Lung (tissue), 12 donors: Measurements from ENCODE around the gene EMC1. TPM values are rescaled to one million over a fixed set of nuclear protein-coding genes. Genes with fewer than 3 reads are reported as not detected.

ENCODE experiments used
- ATAC-seq: fragments of 200-7000 bp; cut with Tn5 transposase; one replicate; pipeline ENCODE4 v1.9.1; 2020; ENCODE audit warnings: moderate number of reproducible peaks; ENCODE audit not compliant: insufficient read depth, low FRiP score
- DNase-seq, 3 donors: peaks; one replicate each; pipeline ENCODE4 v3.0.0-alpha.2; 2013 to 2017
- H3K27ac ChIP-seq, 2 donors: one replicate each; pipeline ENCODE4 v1.5.1; 2013; ENCODE audit warnings: mild to moderate bottlenecking in 2 of 2, moderate library complexity in 2 of 2, control low read depth in 1 of 2, inconsistent platforms in 1 of 2, low read depth in 1 of 2, low read length in 1 of 2
- H3K27me3 ChIP-seq, 3 donors: one replicate each; pipeline ENCODE4 v1.5.1; 2013; ENCODE audit warnings: low read length in 2 of 3; ENCODE audit not compliant: control insufficient read depth in 3 of 3, insufficient read depth in 3 of 3
- H3K36me3 ChIP-seq, 4 donors: one replicate each; pipeline ENCODE4 v1.5.1; 2013; ENCODE audit warnings: low read length in 4 of 4, mild to moderate bottlenecking in 1 of 4, moderate library complexity in 1 of 4; ENCODE audit not compliant: control insufficient read depth in 4 of 4, insufficient read depth in 4 of 4
- H3K4me1 ChIP-seq, 5 donors: one replicate each; pipeline ENCODE4 v1.5.1; 2013; ENCODE audit warnings: low read length in 5 of 5, mild to moderate bottlenecking in 2 of 5, moderate library complexity in 1 of 5; ENCODE audit not compliant: control insufficient read depth in 5 of 5, insufficient read depth in 5 of 5
- H3K4me3 ChIP-seq: one replicate; pipeline ENCODE4 v1.5.1; 2013; ENCODE audit warnings: mild to moderate bottlenecking, control low read depth, moderate library complexity
- H3K9ac ChIP-seq, 2 donors: one replicate each; pipeline ENCODE4 v1.5.1; 2013; ENCODE audit warnings: low read length in 2 of 2, control low read depth in 1 of 2; ENCODE audit not compliant: insufficient read depth in 1 of 2
- H3K9me3 ChIP-seq, 4 donors: one replicate each; pipeline ENCODE4 v1.5.1; 2013; ENCODE audit warnings: low read length in 3 of 4, mild to moderate bottlenecking in 1 of 4, moderate library complexity in 1 of 4; ENCODE audit not compliant: control insufficient read depth in 4 of 4, insufficient read depth in 3 of 4
- WGBS, 2 donors: extraction: QIAGEN DNeasy Blood & Tissue Kit; methylation state at CpG; one replicate each; pipeline ENCODE4 v1.1.7; 2013; 5-methylcytosine and 5-hydroxymethylcytosine counted together
- polyA plus RNA-seq, 2 donors: library from polyadenylated mRNA; stranded (reverse); fragments of 200-250 nt; gene quantifications; one replicate each; pipeline ENCODE4 v1.2.1, GENCODE V29; 2013
- total RNA-seq, 2 donors: library from RNA; depleted of rRNA in 1 of 2; stranded (reverse); fragments of >200 nt in 1 of 2; gene quantifications; one replicate each; pipeline ENCODE4 v1.2.1, GENCODE V29; 2014 to 2021
- TF ChIP-seq, protein P1 (sequence below): IDR thresholded peaks from 2 replicates; pipeline ENCODE4 v1.5.1; 2012; ENCODE audit warnings: mild to moderate bottlenecking; ENCODE audit errors: control extremely low read depth, extremely low read depth
- donor health status: control.
- donor health status: control.
- donor health status: Bipolar disorder and iron deficiency.
- donor health status: healthy.
- donor health status: DM: yes; HTN: yes; CAD: no.

The EMC1 gene
- total and polyA plus RNA-seq, 4 donors = 12.1 to 52.7 (median 36.5) TPM

DNA sequence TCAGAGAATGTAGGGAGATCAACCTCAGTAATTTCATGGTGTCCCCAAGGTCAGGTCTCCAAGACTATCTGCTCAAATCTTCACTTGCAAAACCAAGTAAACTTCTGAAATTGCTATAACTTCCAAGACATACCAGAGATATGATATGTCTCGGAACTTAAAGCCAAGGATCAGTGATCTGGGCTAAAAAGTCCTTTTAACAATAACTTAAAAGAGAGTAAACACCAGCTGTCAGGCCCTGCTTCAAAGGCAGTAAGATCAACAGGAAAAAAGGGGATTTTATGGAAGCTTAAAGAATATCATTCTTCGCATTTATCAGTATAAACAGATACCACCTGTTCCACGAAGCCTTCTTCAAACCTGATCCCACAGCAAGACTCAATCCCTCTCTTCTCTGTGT lies 55.0 kb downstream of the EMC1 start:
- DNase-seq = no peak
- Histone ChIP-seq H3K9ac (no peak overlapping the region), H3K27me3 (no peaks in the 10 kb centered on the region), H3K36me3 (peaks cover 37 to 62% (median 50%) of the 10 kb centered on the region in 4 donors), H3K9me3 (no peaks in the 10 kb centered on the region), H3K27ac (no peak overlapping the region), H3K4me1 (peaks cover 0 to 19% (median 0%) of the 10 kb centered on the region in 5 donors), H3K4me3 (no peak overlapping the region)
- TF ChIP-seq, protein P1, sequence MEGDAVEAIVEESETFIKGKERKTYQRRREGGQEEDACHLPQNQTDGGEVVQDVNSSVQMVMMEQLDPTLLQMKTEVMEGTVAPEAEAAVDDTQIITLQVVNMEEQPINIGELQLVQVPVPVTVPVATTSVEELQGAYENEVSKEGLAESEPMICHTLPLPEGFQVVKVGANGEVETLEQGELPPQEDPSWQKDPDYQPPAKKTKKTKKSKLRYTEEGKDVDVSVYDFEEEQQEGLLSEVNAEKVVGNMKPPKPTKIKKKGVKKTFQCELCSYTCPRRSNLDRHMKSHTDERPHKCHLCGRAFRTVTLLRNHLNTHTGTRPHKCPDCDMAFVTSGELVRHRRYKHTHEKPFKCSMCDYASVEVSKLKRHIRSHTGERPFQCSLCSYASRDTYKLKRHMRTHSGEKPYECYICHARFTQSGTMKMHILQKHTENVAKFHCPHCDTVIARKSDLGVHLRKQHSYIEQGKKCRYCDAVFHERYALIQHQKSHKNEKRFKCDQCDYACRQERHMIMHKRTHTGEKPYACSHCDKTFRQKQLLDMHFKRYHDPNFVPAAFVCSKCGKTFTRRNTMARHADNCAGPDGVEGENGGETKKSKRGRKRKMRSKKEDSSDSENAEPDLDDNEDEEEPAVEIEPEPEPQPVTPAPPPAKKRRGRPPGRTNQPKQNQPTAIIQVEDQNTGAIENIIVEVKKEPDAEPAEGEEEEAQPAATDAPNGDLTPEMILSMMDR = no peak
- 93 to 95% methylated on average over 3 of the region's 3 CpGs for WGBS, 2 donors
- ATAC-seq = no peak

DNA sequence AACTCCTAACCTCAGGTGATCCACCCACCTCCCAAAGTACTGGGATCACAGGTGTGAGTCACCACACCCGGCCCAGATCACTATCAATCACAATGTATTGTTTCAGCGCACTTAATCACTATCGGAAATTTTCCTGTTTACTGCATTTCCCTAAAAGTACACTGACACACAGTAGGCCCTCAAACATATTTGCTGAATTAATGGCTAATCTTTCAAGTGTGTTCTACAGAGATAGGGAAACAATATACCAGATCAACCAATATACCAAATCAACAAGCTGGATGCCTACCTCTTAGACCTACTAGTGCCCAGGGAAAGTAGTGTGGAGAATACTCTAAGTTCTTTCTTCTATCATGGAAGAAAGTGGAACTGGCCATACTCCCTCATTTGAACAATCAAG lies 58.3 kb downstream of the EMC1 start:
- TF ChIP-seq, protein P1 = no peak
- Histone ChIP-seq H3K27ac (no peak overlapping the region), H3K9me3 (no peaks in the 10 kb centered on the region), H3K27me3 (no peaks in the 10 kb centered on the region), H3K9ac (no peak overlapping the region), H3K36me3 (peaks cover 31 to 59% (median 46%) of the 10 kb centered on the region in 4 donors), H3K4me3 (no peak overlapping the region), H3K4me1 (no peaks in the 10 kb centered on the region)
- DNase-seq (no peak), ATAC-seq (no peak)
- WGBS, 2 donors = 89 to 92% methylated on average over 3 of the region's 3 CpGs

DNA sequence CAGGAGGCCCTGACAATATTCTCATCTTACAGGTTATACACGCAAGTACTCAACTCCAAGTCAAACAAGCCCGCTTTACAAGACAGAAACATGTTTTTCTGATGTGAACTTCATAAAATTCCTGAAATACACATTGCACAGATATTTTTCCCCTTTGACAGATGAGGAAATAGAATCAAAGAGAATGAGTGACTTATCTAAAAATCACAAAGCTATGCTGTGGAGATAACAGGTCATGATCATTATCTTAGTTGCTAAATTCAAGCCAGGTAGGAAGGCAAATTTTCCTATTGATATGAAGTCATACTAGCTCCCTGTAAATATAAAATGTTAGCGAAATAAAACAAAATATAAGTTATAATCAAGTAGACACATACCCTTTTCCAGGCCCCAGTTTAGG lies 59.5 kb downstream of the EMC1 start:
- Histone ChIP-seq H3K9ac (no peak overlapping the region), H3K4me1 (no peaks in the 10 kb centered on the region), H3K36me3 (peaks cover 29 to 57% (median 42%) of the 10 kb centered on the region in 4 donors), H3K27me3 (no peaks in the 10 kb centered on the region), H3K27ac (no peak overlapping the region), H3K9me3 (no peaks in the 10 kb centered on the region), H3K4me3 (no peak overlapping the region)
- WGBS, 2 donors = 97% methylated on average over 3 of the region's 3 CpGs
- no peak for ATAC-seq
- no peak for DNase-seq
- TF ChIP-seq, protein P1 = no peak

DNA sequence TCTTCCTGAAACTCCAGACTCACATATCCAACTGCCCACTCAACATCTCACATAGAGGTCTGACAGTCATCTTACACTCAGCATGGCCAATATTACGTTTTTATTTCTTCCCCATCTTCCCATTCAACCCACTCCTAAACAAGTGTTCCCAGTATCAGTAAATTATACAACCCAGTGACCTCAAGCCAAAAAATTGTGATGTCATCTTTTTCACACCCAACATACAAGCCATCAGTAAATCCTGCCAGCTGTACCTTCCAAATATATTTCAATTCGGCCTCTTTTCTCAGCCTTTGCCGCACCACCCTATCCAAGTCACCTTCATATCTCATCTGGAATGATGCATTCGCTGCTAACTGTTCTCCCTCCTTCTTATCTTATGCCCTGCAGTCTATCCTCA lies 60.9 kb downstream of the EMC1 start:
- Histone ChIP-seq H3K9ac (no peak overlapping the region), H3K27ac (no peak overlapping the region), H3K4me3 (no peak overlapping the region), H3K27me3 (no peaks in the 10 kb centered on the region), H3K4me1 (no peaks in the 10 kb centered on the region), H3K36me3 (peaks cover 39 to 54% (median 46%) of the 10 kb centered on the region in 4 donors), H3K9me3 (no peaks in the 10 kb centered on the region)
- 91 to 92% methylated on average over 4 of the region's 4 CpGs for WGBS, 2 donors
- TF ChIP-seq, protein P1 = no peak
- no peak for DNase-seq
- ATAC-seq = no peak
